Amniotic stem cell (primary cell): ENCODE data around the gene PLEKHO1.

Experiments
- DNase-seq: peaks from one replicate; lab custom pipeline; 2025; lab: John Stamatoyannopoulos, UW

Gene PLEKHO1

GRCh38 chr1:150150133-150151021, 661 bp downstream of the PLEKHO1 start:
- DNase-seq = no peak

- DNase-seq = no peak
Measured at GRCh38 chr1:150151291-150152181, 1.8 kb downstream of the PLEKHO1 start.

GRCh38 chr1:150152182-150152536, 2.4 kb downstream of the PLEKHO1 start:
- DNase-seq = no peak

- no peak for DNase-seq
Measured at GRCh38 chr1:150152772-150153456, 3.2 kb downstream of the PLEKHO1 start.

GRCh38 chr1:150154143-150154542, 4.4 kb downstream of the PLEKHO1 start:
- no peak for DNase-seq

- DNase-seq = no peak
Measured at GRCh38 chr1:150155413-150156071, 5.8 kb downstream of the PLEKHO1 start.

- DNase-seq = no peak
Measured at GRCh38 chr1:150156868-150157603, 7.3 kb downstream of the PLEKHO1 start.

GRCh38 chr1:150159550-150159949, 9.8 kb downstream of the PLEKHO1 start:
- DNase-seq = no peak

GRCh38 chr1:150160964-150161621, 11.4 kb downstream of the PLEKHO1 start:
- DNase-seq = no peak

GRCh38 chr1:150161747-150162581, 12.2 kb downstream of the PLEKHO1 start:
- DNase-seq = no peak

GRCh38 chr1:150162582-150162861, 12.8 kb downstream of the PLEKHO1 start:
- DNase-seq = no peak

- peak; percentile 97 for DNase-seq
Measured at GRCh38 chr1:150162862-150163706, 13.4 kb downstream of the PLEKHO1 start.

- no peak for DNase-seq
Measured at GRCh38 chr1:150164224-150164623, 14.5 kb downstream of the PLEKHO1 start.

GRCh38 chr1:150164779-150165178, 15.1 kb downstream of the PLEKHO1 start:
- no peak for DNase-seq

GRCh38 chr1:150165622-150166612, 16.2 kb downstream of the PLEKHO1 start:
- no peak for DNase-seq

- peak; percentile 25 for DNase-seq
Measured at GRCh38 chr1:150168960-150169601, 19.4 kb downstream of the PLEKHO1 start.

- DNase-seq = no peak
Measured at GRCh38 chr1:150171801-150172200, 22.1 kb downstream of the PLEKHO1 start.
